Neural progenitor cell (in vitro differentiated cells): Measurements from ENCODE around the gene PPP1R9A.

Experiments used
- CTCF ChIP-seq: fragments of 200-600 bp; sonication (generic); IDR thresholded peaks from 2 replicates; pipeline ENCODE4 v1.5.1; 2017; ENCODE audit warnings: antibody characterized with exemption, mild to moderate bottlenecking
- EZH2phosphoT487 ChIP-seq: fragments of 200-600 bp; sonication (generic); IDR thresholded peaks from 2 replicates; pipeline ENCODE4 v1.6.1; 2017; ENCODE audit warnings: antibody characterized with exemption

- TF ChIP-seq CTCF, result no peak
- no peak for TF ChIP-seq EZH2phosphoT487
These were observed 182.3 kb downstream of the PPP1R9A start for GRCh38 chr7:95089414-95090315.
